Thoracic aorta (tissue), 2 donors: ENCODE data around the gene TMC5. TPM values are rescaled to one million over a fixed set of nuclear protein-coding genes. Genes with fewer than 3 reads are reported as not detected.
"Not testable (repeated sequence)": the region's sequence is repeated elsewhere in the genome, so short reads cannot be mapped to it uniquely, and the experiment has no call there.

Experiments
- ATAC-seq: fragments of 150-250 bp; one replicate; pipeline ENCODE4 v1.8.0; 2017; ENCODE audit warnings: low read depth; ENCODE audit not compliant: insufficient number of reproducible peaks, low FRiP score
- DNase-seq: peaks from one replicate; pipeline ENCODE4 v3.0.0-alpha.2; 2020; ENCODE audit warnings: low spot score
- H3K27ac ChIP-seq, 2 donors: fragments of 200-600 bp; sonication (generic); 1 replicate in 1 of 2; 2 replicates in 1 of 2; pipeline ENCODE4 v1.5.1; 2016; ENCODE audit warnings: mild to moderate bottlenecking in 2 of 2, moderate library complexity in 2 of 2
- H3K27me3 ChIP-seq: fragments of 200-600 bp; sonication (generic); replicated peaks from 2 replicates; pipeline ENCODE4 v1.6.0; 2016; ENCODE audit warnings: mild to moderate bottlenecking; ENCODE audit not compliant: insufficient read depth
- H3K36me3 ChIP-seq: fragments of 200-600 bp; sonication (generic); one replicate; pipeline ENCODE4 v1.5.1; 2016
- H3K4me1 ChIP-seq, 2 donors: fragments of 200-600 bp; sonication (generic); 1 replicate in 1 of 2; 2 replicates in 1 of 2; pipeline versions ENCODE4 v1.5.1 to v1.6.0; 2016; ENCODE audit warnings: low read depth in 2 of 2, mild to moderate bottlenecking in 1 of 2; ENCODE audit not compliant: control insufficient read depth in 1 of 2
- H3K4me3 ChIP-seq: fragments of 200-600 bp; sonication (generic); 2 replicates; pipeline ENCODE4 v1.5.1; 2016; ENCODE audit warnings: mild to moderate bottlenecking
- H3K9me3 ChIP-seq: fragments of 200-600 bp; sonication (generic); 2 replicates; pipeline ENCODE4 v1.5.1; 2016
- CTCF ChIP-seq: fragments of 200-600 bp; sonication (generic); IDR thresholded peaks from one replicate; pipeline ENCODE4 v1.5.1; 2019; ENCODE audit warnings: antibody characterized with exemption
- total RNA-seq, 2 donors: library from RNA; depleted of rRNA; stranded (reverse); fragments of >200 nt; gene quantifications; one replicate each; pipeline versions ENCODE4 v1.1.0 to v1.2.3, GENCODE V29; 2016

The TMC5 gene
- total RNA-seq, 2 donors from 2014 or later: 0.71 TPM; not detected in 1

- Histone ChIP-seq H3K4me3 (no peak overlapping the region), H3K36me3 (peaks cover 17% of the 10 kb centered on the region), H3K9me3 (no peaks in the 10 kb centered on the region), H3K27me3 (no peaks in the 10 kb centered on the region), H3K27ac (no peak overlapping the region), H3K4me1 (no peaks in the 10 kb centered on the region)
- no peak for DNase-seq
- TF ChIP-seq CTCF: no peak
- ATAC-seq: no peak
These were observed 114.9 kb downstream of the TMC5 start for GRCh38 chr16:19532601-19533000.

DNA sequence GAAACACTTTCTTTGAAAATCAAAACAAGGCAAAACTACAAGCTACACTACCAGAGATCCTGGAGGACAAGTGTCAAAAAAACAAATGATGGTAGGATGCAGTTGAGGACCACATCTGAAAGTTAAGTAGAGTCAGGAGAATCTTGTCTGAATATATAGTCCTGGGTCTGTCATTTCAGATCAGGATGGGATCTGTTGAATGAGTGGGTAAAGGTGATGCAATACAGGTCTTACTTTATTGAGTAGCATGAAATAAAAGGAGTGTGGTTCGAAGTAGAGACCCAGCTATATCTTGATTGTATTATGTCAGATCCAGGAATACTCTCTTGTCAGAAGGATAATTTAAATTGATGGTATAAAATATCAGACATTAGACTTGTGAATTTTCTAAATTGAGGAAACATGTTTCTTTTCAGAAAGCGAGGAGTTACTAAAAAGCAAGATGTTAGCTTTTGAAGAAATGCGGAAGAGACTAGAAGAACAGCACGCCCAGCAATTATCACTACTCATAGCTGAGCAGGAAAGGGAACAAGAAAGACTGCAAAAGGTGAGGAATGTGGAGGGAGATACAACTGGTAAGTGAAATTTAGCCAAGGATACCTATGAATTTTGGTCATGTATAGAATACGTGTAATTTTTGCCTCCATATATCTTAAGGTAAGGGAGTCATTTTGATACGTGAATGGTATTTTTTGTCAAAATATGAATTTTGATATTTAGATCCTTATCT lies 122.7 kb downstream of the TMC5 start:
- H3K27ac ChIP-seq: no peak overlapping the region
- no peak for TF ChIP-seq CTCF
- H3K4me3 ChIP-seq: no peak overlapping the region
- no peaks in the 10 kb centered on the region for H3K9me3 ChIP-seq
- ATAC-seq (no peak), DNase-seq (no peak)
- no peaks in the 10 kb centered on the region for H3K4me1 ChIP-seq
- H3K27me3 ChIP-seq: no peaks in the 10 kb centered on the region
- peaks cover 31% of the 10 kb centered on the region for H3K36me3 ChIP-seq

GRCh38 chr16:19542138-19542821 lies 124.6 kb downstream of the TMC5 start:
- no peak overlapping the region for H3K4me3 ChIP-seq
- peaks cover 32% of the 10 kb centered on the region for H3K36me3 ChIP-seq
- no peaks in the 10 kb centered on the region for H3K4me1 ChIP-seq
- DNase-seq (no peak), ATAC-seq (no peak)
- no peak for TF ChIP-seq CTCF
- no peaks in the 10 kb centered on the region for H3K9me3 ChIP-seq
- H3K27me3 ChIP-seq: no peaks in the 10 kb centered on the region
- H3K27ac ChIP-seq: no peak overlapping the region

DNA sequence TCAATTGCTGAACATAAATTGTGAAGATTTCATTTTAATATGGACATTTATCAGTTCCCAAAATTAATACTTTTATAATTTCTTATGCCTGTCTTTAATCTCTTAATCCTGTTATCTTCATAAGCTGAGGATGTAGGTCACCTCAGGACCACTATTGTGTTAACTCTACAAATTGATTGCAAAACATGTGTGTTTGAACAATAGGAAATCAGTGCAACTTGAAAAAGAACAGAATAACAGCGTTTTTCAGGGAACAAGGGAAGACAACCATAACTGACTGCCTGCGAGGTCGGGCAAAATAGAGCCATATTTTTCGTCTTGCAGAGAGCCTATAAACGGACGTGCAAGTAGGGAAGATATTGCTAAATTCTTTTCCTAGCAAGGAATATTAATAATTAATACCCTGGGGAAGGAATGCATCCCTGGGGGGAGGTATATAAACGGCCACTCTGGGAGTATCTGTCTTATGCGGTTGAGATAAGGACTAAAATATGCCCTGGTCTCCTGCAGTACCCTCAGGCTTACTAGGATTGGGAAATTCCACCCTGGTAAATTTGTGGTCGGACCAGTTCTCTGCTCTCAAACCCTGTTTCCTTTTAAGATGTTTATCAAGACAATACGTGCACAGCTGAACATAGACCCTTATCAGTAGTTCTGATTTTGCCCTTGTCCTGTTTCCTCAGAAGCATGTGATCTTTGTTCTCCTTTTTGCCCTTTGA lies 125.8 kb downstream of the TMC5 start:
- H3K4me1 ChIP-seq, H3K9me3 ChIP-seq, DNase-seq, H3K27ac ChIP-seq, H3K4me3 ChIP-seq, H3K27me3 ChIP-seq, ATAC-seq: not testable (repeated sequence)
- H3K36me3 ChIP-seq: peaks cover 31% of the 10 kb centered on the region

GRCh38 chr16:19548144-19548543 lies 130.5 kb downstream of the TMC5 start:
- peaks cover 19% of the 10 kb centered on the region for H3K36me3 ChIP-seq
- ATAC-seq: no peak
- TF ChIP-seq CTCF: no peak

More at GRCh38 chr16:19548144-19548543, 130.5 kb downstream of the TMC5 start:
- Histone ChIP-seq H3K9me3 (no peaks in the 10 kb centered on the region), H3K4me3 (no peak overlapping the region), H3K27me3 (no peaks in the 10 kb centered on the region), H3K4me1 (no peaks in the 10 kb centered on the region), H3K27ac (no peak overlapping the region)
- DNase-seq: no peak

Other genes starting within 250 kb of the TMC5 start
- 1 to 10 TPM; 1.8 to 1.9 TPM for gene SYT17, start 249.6 kb upstream of the TMC5 start, total RNA-seq
- not detected for gene CLEC19A, start 132.2 kb upstream of the TMC5 start, total RNA-seq
- 10 to 100 TPM; 47.8 to 49.7 TPM for gene GDE1, start 104.2 kb downstream of the TMC5 start, total RNA-seq
- 10 to 100 TPM; 20.4 to 30.7 TPM for gene CCP110, start 106.1 kb downstream of the TMC5 start, total RNA-seq
- 10 to 100 TPM; 38.2 to 41.6 TPM for gene VPS35L, start 137.8 kb downstream of the TMC5 start, total RNA-seq